Peyer's patch (tissue), 4 donors: Measurements from ENCODE around the gene LYVE1. TPM values are rescaled to one million over a fixed set of nuclear protein-coding genes. Genes with fewer than 3 reads are reported as not detected.

ENCODE experiments used
- DNase-seq, 3 donors: peaks; one replicate each; pipeline ENCODE4 v3.0.0-alpha.2; 2017 to 2019
- H3K27ac ChIP-seq, 4 donors: fragments of 200-600 bp; sonication (generic); one replicate each; pipeline ENCODE4 v1.5.1; 2016 to 2019
- H3K27me3 ChIP-seq, 2 donors: fragments of 200-600 bp; sonication (generic); one replicate each; pipeline ENCODE4 v1.5.1; 2019
- H3K36me3 ChIP-seq, 3 donors: fragments of 200-600 bp; sonication (generic); one replicate each; pipeline ENCODE4 v1.5.1; 2016 to 2019
- H3K4me1 ChIP-seq, 4 donors: fragments of 200-600 bp; sonication (generic); one replicate each; pipeline ENCODE4 v1.5.1; 2016 to 2019
- H3K4me3 ChIP-seq, 4 donors: fragments of 200-600 bp; sonication (generic); 1 replicate in 3 of 4; 2 replicates in 1 of 4; pipeline ENCODE4 v1.5.1; 2016 to 2019; ENCODE audit warnings: mild to moderate bottlenecking in 1 of 4
- H3K9me3 ChIP-seq, 4 donors: fragments of 200-600 bp; sonication (generic); one replicate each; pipeline ENCODE4 v1.5.1; 2016 to 2019; ENCODE audit warnings: mild to moderate bottlenecking in 1 of 4
- POLR2A ChIP-seq, 2 donors: fragments of 450-650 bp; IDR thresholded peaks; one replicate each; pipeline ENCODE4 v1.5.1; 2017; ENCODE audit warnings: antibody characterized with exemption in 2 of 2, mild to moderate bottlenecking in 2 of 2, moderate library complexity in 2 of 2
- total RNA-seq, 4 donors: library from RNA; depleted of rRNA; stranded (reverse); fragments of >200 nt; gene quantifications; one replicate each; pipeline ENCODE4 v1.1.0, GENCODE V29; 2016
- TF ChIP-seq, protein P1 (sequence below), 6 experiments: fragments of 450-650 bp in 4 of 6; fragments of 200-600 bp in 2 of 6; sonication (generic) in 1 of 6; IDR thresholded peaks; one replicate each; pipeline ENCODE4 v1.5.1; 2017 to 2019; ENCODE audit warnings: antibody characterized with exemption in 6 of 6, mild to moderate bottlenecking in 3 of 6, moderate library complexity in 1 of 6

Gene LYVE1
- total RNA-seq, 4 donors from 2014 or later: 4.1 to 50.3 (median 21.4) TPM

DNA sequence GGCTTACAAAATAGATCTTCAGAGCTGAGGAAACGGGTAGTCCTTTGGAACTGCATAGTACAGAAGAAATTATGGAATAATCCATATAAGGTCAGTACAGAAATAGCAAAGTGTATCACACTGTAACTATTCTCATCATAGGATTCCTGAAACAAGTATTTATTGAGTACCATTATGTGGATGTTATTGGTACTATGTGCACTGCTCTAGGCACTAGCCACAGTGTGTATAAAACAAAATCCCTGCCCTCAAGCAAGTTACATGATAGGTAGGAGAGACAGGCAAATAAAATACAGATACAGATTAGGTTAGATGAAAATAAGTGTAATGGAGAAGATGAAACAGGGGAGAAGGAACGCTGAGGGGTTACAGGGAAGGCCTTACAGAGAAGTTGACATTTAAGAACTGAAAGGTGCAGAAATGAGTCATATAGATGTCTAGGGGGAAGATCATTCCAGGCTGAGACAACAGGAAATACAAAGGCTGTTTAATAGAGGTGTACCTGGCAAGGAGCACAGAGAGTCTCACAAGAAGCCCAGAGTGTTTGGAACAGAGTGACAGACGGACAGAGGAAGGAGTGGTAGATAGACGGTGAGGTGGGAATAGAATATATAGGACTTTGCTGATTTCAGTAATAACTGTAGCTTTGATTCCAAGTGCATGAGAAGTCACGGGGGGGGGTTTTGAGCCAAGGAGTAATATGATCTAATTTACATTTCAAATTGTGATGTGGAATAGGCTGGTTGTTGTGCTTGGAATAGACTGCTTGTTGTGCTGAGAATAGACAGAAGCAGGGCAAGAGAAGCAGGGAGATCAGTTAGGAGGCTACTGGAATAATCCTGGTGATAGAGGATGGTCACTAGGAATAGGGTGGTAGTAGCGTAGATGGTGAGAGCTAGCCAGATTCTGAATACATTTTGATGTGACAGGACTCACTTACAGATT lies 41.2 kb downstream of the LYVE1 start:
- H3K36me3 ChIP-seq: peaks cover 0 to 71% (median 0%) of the 10 kb centered on the region in 3 donors
- no peak for TF ChIP-seq POLR2A (IDR thresholded peaks at IDR 0.05)
- no peak for DNase-seq
- H3K4me1 ChIP-seq: peaks cover 0 to 4% (median 0%) of the 10 kb centered on the region in 4 donors
- H3K9me3 ChIP-seq: no peaks in the 10 kb centered on the region
- H3K27me3 ChIP-seq: no peaks in the 10 kb centered on the region
- H3K27ac ChIP-seq: peak overlapping the region in 2 of 4 donors; percentile 32 to 74
- H3K4me3 ChIP-seq: no peak overlapping the region

DNA sequence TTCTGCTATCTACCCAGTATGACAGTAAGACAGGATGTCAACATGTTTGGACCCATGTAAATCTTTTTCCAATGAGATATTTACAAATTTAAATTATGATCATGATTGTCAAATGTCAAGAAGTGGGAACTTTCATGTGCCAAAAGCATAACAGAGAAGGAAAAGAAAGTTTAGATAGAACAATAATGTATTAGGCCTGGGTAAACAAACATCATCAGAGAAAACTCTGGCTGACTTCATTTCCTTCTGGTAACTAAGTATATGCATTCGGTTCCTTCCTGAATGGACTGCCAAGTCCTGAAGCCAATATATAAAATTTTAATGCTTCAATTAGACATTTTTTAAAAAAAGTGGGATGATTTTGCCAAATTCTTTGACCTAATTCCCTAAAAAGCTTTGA lies 44.0 kb downstream of the LYVE1 start:
- TF ChIP-seq POLR2A (IDR thresholded peaks at IDR 0.05): no peak
- TF ChIP-seq, protein P1, sequence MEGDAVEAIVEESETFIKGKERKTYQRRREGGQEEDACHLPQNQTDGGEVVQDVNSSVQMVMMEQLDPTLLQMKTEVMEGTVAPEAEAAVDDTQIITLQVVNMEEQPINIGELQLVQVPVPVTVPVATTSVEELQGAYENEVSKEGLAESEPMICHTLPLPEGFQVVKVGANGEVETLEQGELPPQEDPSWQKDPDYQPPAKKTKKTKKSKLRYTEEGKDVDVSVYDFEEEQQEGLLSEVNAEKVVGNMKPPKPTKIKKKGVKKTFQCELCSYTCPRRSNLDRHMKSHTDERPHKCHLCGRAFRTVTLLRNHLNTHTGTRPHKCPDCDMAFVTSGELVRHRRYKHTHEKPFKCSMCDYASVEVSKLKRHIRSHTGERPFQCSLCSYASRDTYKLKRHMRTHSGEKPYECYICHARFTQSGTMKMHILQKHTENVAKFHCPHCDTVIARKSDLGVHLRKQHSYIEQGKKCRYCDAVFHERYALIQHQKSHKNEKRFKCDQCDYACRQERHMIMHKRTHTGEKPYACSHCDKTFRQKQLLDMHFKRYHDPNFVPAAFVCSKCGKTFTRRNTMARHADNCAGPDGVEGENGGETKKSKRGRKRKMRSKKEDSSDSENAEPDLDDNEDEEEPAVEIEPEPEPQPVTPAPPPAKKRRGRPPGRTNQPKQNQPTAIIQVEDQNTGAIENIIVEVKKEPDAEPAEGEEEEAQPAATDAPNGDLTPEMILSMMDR (IDR thresholded peaks at IDR 0.05): no peak
- no peaks in the 10 kb centered on the region for H3K27me3 ChIP-seq
- H3K4me3 ChIP-seq: no peak overlapping the region
- no peaks in the 10 kb centered on the region for H3K9me3 ChIP-seq
- no peak for DNase-seq
- peaks cover 0 to 61% (median 0%) of the 10 kb centered on the region in 3 donors for H3K36me3 ChIP-seq
- no peak overlapping the region for H3K27ac ChIP-seq
- H3K4me1 ChIP-seq: peaks cover 0 to 4% (median 0%) of the 10 kb centered on the region in 4 donors

DNA sequence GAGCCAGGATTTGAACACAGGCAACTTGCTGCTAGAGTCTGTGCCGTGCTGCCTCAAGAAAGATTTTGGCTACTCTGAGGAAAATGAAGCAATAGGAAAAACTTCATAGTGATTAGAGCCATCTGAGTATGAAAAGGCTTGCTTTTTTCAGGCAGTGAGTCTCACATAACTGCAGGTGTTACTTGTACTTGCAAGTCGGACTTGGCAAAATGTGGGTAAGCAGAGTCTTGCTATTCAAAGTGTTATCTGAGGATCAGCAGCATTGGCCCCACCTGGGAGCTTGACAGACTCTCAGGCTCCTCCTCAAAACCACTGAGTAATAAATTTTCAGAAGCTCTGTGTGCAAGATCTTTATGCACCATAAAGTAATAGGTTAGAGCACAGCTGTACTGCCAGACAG lies 45.5 kb downstream of the LYVE1 start:
- peaks cover 0 to 59% (median 0%) of the 10 kb centered on the region in 3 donors for H3K36me3 ChIP-seq
- no peaks in the 10 kb centered on the region for H3K9me3 ChIP-seq
- no peak for TF ChIP-seq POLR2A (IDR thresholded peaks at IDR 0.05)
- TF ChIP-seq, protein P1 (IDR thresholded peaks at IDR 0.05): no peak
- no peak overlapping the region for H3K27ac ChIP-seq
- H3K4me1 ChIP-seq: peaks cover 0 to 4% (median 0%) of the 10 kb centered on the region in 4 donors
- H3K27me3 ChIP-seq: no peaks in the 10 kb centered on the region
- no peak overlapping the region for H3K4me3 ChIP-seq
- DNase-seq: no peak

DNA sequence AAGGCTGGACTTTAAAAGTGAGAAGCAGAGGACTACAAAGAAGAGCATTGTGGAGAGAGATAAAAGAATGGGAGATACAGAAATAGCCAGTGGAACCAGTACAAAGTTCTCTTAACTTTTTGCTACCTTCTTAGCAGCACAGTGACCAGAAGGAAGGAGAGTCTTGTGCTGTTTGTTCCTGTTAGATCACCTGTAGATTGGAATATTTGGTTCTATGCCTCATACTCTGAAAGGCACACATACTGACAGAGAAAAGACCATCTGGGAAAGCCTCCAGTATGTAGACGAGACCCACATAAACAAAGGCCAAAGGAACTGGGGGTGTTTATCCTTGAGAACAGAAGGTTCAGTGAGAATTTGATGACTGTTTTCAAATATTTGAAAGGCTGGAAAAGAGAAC lies 46.2 kb downstream of the LYVE1 start:
- Histone ChIP-seq H3K9me3 (no peaks in the 10 kb centered on the region), H3K27ac (no peak overlapping the region), H3K4me1 (no peaks in the 10 kb centered on the region), H3K36me3 (peaks cover 0 to 58% (median 0%) of the 10 kb centered on the region in 3 donors), H3K27me3 (no peaks in the 10 kb centered on the region), H3K4me3 (no peak overlapping the region)
- TF ChIP-seq POLR2A (IDR thresholded peaks at IDR 0.05): no peak
- TF ChIP-seq, protein P1 (IDR thresholded peaks at IDR 0.05): no peak
- no peak for DNase-seq

DNA sequence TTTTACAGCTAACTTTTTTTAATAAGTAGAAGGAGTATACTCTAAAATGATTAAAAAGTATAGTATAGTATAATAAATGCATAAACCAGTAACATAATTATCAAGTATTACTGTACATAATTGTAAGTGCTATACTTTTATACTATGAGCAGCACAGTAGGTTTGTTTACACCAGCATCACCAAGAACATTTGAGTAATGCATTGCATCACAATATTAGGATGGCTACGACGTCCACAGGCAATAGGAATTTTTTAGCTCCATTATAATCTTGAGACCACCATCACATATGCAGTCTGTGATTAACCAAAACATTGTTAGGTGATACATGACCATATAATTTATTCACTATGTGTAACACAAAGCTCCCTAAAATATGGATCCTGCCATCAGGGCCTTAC lies 47.9 kb downstream of the LYVE1 start:
- DNase-seq: no peak
- Histone ChIP-seq H3K27me3 (no peaks in the 10 kb centered on the region), H3K4me1 (no peaks in the 10 kb centered on the region), H3K4me3 (no peak overlapping the region), H3K9me3 (no peaks in the 10 kb centered on the region), H3K36me3 (peaks cover 0 to 52% (median 0%) of the 10 kb centered on the region in 3 donors), H3K27ac (no peak overlapping the region)
- TF ChIP-seq POLR2A (IDR thresholded peaks at IDR 0.05): no peak
- TF ChIP-seq, protein P1 (IDR thresholded peaks at IDR 0.05): no peak

DNA sequence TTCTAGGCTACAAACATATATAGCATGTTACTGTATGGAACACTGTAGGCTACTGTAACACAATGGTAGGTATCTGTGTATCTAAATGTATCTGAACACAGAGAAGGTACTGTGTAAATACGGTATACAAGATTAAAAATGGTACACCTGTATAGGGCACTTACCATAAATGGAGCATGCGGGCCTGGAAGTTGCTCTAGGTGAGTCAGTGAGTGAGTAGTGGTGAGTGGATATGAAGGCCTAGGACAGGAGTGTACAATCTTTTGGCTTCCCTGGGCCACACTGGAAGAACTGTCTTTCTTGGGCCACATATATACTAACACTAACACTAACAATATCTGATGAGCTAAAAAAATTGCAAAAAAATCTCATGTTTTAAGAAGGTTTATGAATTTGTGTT lies 48.8 kb downstream of the LYVE1 start:
- Histone ChIP-seq H3K4me1 (no peaks in the 10 kb centered on the region), H3K27ac (no peak overlapping the region), H3K27me3 (no peaks in the 10 kb centered on the region), H3K9me3 (no peaks in the 10 kb centered on the region), H3K4me3 (no peak overlapping the region), H3K36me3 (peaks cover 0 to 44% (median 0%) of the 10 kb centered on the region in 3 donors)
- no peak for DNase-seq
- TF ChIP-seq, protein P1 (IDR thresholded peaks at IDR 0.05): no peak
- TF ChIP-seq POLR2A (IDR thresholded peaks at IDR 0.05): no peak
